Esophagus muscularis mucosa (tissue), 4 donors: ENCODE data around the gene MIOX. TPM values are rescaled to one million over a fixed set of nuclear protein-coding genes. Genes with fewer than 3 reads are reported as not detected.

ENCODE experiments used
- DNase-seq: peaks from one replicate; pipeline ENCODE4 v3.0.0-alpha.2; 2017; ENCODE audit errors: extremely low spot score
- H3K27ac ChIP-seq, 4 donors: fragments of 200-600 bp; sonication (generic); replicated peaks in 1 of 4; 1 replicate in 3 of 4; 2 replicates in 1 of 4; pipeline ENCODE4 v1.5.1; 2016 to 2019; ENCODE audit warnings: mild to moderate bottlenecking in 1 of 4
- H3K27me3 ChIP-seq, 4 donors: fragments of 200-600 bp; sonication (generic); one replicate each; pipeline versions ENCODE4 v1.5.1 to v1.6.0; 2016 to 2019
- H3K36me3 ChIP-seq, 4 donors: fragments of 200-600 bp; sonication (generic); one replicate each; pipeline ENCODE4 v1.5.1; 2016 to 2019
- H3K4me1 ChIP-seq, 4 donors: fragments of 200-600 bp; sonication (generic); one replicate each; pipeline ENCODE4 v1.5.1; 2016 to 2019
- H3K4me3 ChIP-seq, 4 donors: fragments of 200-600 bp; sonication (generic); 1 replicate in 2 of 4; 2 replicates in 2 of 4; pipeline ENCODE4 v1.5.1; 2016 to 2019; ENCODE audit warnings: mild to moderate bottlenecking in 4 of 4, moderate library complexity in 1 of 4
- H3K9me3 ChIP-seq, 4 donors: fragments of 200-600 bp; sonication (generic); 1 replicate in 3 of 4; 2 replicates in 1 of 4; pipeline ENCODE4 v1.5.1; 2016 to 2019
- CTCF ChIP-seq, 3 experiments: fragments of 200-600 bp in 2 of 3; fragments of 450-650 bp in 1 of 3; sonication (generic) in 2 of 3; IDR thresholded peaks; one replicate each; pipeline ENCODE4 v1.5.1; 2017 to 2019; ENCODE audit warnings: antibody characterized with exemption in 3 of 3, mild to moderate bottlenecking in 2 of 3, moderate library complexity in 1 of 3
- EP300 ChIP-seq: sonication (generic); formaldehyde crosslinking; IDR thresholded peaks from one replicate; pipeline ENCODE4 v1.6.1; 2017; ENCODE audit warnings: antibody characterized with exemption
- POLR2A ChIP-seq: fragments of 450-650 bp; IDR thresholded peaks from one replicate; pipeline ENCODE4 v1.6.1; 2017; ENCODE audit warnings: antibody characterized with exemption, moderate library complexity, mild to moderate bottlenecking, low read depth
- POLR2AphosphoS5 ChIP-seq, 2 donors: sonication (generic); formaldehyde crosslinking; IDR thresholded peaks; one replicate each; pipeline ENCODE4 v1.6.1; 2017; ENCODE audit warnings: antibody characterized with exemption in 2 of 2
- WGBS: methylation state at CpG from one replicate; pipeline ENCODE4 v1.1.5; 2018; 5-methylcytosine and 5-hydroxymethylcytosine counted together
- intact Hi-C: fragments of 100-400 bp; cut with DNase I; formaldehyde crosslinking; loops from one replicate; pipeline ENCODE4 v1.15.1; 2023
- total RNA-seq, 4 donors: library from RNA; depleted of rRNA; stranded (reverse); fragments of >200 nt; gene quantifications; one replicate each; pipeline versions ENCODE4 v1.1.0 to v1.2.1, GENCODE V29; 2016

The MIOX gene
- total RNA-seq, 4 donors from 2014 or later = not detected

DNA sequence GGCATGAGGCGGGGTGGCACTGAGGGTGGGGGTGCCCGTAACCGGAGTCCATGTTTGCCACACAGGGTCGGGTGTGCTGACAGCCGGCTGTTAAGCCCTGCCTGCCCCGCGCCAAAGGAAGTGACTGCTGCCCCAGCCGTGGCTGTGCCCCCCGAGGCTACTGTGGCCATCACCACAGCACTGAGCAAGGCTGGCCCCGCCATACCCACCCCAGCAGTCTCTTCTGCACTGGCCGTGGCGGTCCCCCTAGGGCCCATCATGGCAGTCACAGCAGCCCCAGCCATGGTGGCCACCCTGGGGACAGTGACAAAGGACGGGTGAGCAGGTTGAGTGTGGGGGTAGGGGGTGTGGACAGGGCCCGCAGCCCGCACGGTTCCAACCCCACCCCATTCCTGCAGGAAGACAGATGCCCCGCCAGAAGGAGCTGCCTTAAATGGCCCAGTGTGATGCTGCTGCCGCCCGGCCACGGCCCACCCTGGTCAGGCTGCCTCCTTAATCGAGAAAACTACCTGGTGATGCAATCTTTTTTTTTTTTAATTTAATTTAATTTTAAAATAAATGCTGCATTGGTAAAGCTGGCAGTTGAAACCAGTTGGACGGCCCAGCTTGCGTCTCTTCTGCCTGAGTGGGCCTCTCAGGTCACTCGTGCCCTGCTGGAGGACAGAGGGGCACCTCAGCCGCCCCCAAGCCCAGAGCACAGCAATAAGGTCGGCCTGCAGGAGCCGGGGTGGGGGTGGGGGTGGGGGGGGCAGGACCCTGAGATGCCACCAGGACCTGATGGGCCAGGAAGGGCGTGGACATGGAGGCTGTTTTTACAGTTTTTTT is 42.6 kb upstream of the MIOX start:
- no peak for TF ChIP-seq POLR2AphosphoS5 (IDR thresholded peaks at IDR 0.05)
- TF ChIP-seq POLR2A = no peak
- TF ChIP-seq EP300 = no peak
- no peak for TF ChIP-seq CTCF (IDR thresholded peaks at IDR 0.05)
- H3K36me3 ChIP-seq = peaks cover 54 to 89% (median 81%) of the 10 kb centered on the region in 4 donors
- intact Hi-C loops = no loop called here
- WGBS = 64% methylated on average over 22 of the region's 28 CpGs
- H3K9me3 ChIP-seq = no peaks in the 10 kb centered on the region
- H3K4me1 ChIP-seq = peaks cover 8 to 25% (median 16%) of the 10 kb centered on the region in 4 donors
- no peak overlapping the region for H3K4me3 ChIP-seq
- no peaks in the 10 kb centered on the region for H3K27me3 ChIP-seq
- peak overlapping the region; percentile 10 to 57 (median 26) for H3K27ac ChIP-seq
- no peak for DNase-seq

DNA sequence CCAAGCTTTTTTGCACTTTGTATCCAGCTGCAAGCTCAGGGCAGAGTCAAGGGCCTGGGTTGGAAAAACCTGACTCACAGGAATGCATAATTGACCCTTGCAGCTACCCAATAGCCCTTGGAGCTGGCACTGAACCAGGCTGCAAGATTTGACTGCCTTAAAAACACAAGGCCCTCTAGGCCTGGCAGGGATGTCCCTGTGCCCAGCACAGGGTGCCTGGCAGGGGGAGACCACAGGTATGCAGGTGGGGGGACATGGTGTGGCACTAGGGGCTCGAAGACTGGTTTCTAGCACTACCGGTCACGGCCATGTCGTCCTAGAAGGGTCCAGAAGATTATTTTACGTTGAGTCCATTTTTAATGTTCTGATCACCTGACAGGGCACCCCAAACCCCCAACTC is 42.0 kb upstream of the MIOX start:
- 77% methylated on average over 4 of the region's 5 CpGs for WGBS
- Histone ChIP-seq H3K4me3 (no peak overlapping the region), H3K36me3 (peaks cover 47 to 86% (median 81%) of the 10 kb centered on the region in 4 donors)

GRCh38 chr22:50445071-50445879 is 41.4 kb upstream of the MIOX start:
- no peak for TF ChIP-seq EP300
- TF ChIP-seq POLR2AphosphoS5 (IDR thresholded peaks at IDR 0.05) = no peak
- TF ChIP-seq CTCF (IDR thresholded peaks at IDR 0.05) = no peak
- TF ChIP-seq POLR2A = no peak
- H3K36me3 ChIP-seq = peaks cover 42 to 86% (median 81%) of the 10 kb centered on the region in 4 donors
- H3K27me3 ChIP-seq = no peaks in the 10 kb centered on the region
- no peaks in the 10 kb centered on the region for H3K9me3 ChIP-seq
- H3K4me3 ChIP-seq = no peak overlapping the region
- DNase-seq = no peak
- 72% methylated on average over 26 of the region's 30 CpGs for WGBS
- peaks cover 8 to 25% (median 16%) of the 10 kb centered on the region in 4 donors for H3K4me1 ChIP-seq
- intact Hi-C loops = no loop called here
- peak overlapping the region in 3 of 4 donors; percentile 10 to 38 (median 28) for H3K27ac ChIP-seq

More for the DNA sequence above, 42.0 kb upstream of the MIOX start:
- no peak for DNase-seq
- Histone ChIP-seq H3K4me1 (peaks cover 8 to 25% (median 16%) of the 10 kb centered on the region in 4 donors), H3K9me3 (no peaks in the 10 kb centered on the region), H3K27ac (peak overlapping the region in 3 of 4 donors; percentile 10 to 38 (median 28)), H3K27me3 (no peaks in the 10 kb centered on the region)
- TF ChIP-seq POLR2AphosphoS5 (IDR thresholded peaks at IDR 0.05) = peak in 1 of 2 donors; percentile 3
- TF ChIP-seq CTCF (IDR thresholded peaks at IDR 0.05) = no peak
- no peak for TF ChIP-seq EP300
- intact Hi-C loops = no loop called here

GRCh38 chr22:50445880-50446707 is 40.6 kb upstream of the MIOX start:
- peaks cover 8 to 25% (median 16%) of the 10 kb centered on the region in 4 donors for H3K4me1 ChIP-seq
- no peaks in the 10 kb centered on the region for H3K27me3 ChIP-seq
- WGBS = 66% methylated on average over 15 of the region's 17 CpGs
- no peaks in the 10 kb centered on the region for H3K9me3 ChIP-seq
- H3K4me3 ChIP-seq = no peak overlapping the region
- DNase-seq = no peak
- intact Hi-C loops = no loop called here
- H3K27ac ChIP-seq = peak overlapping the region in 2 of 4 donors; percentile 28 to 38
- TF ChIP-seq CTCF (IDR thresholded peaks at IDR 0.05) (no peak), POLR2AphosphoS5 (IDR thresholded peaks at IDR 0.05) (no peak), POLR2A (no peak), EP300 (no peak)
- peaks cover 34 to 83% (median 79%) of the 10 kb centered on the region in 4 donors for H3K36me3 ChIP-seq
